H1 (cell line): Measurements from ENCODE around the gene WNT7A.

Experiments used
- CBX5 ChIP-seq: fragments of 300-800, 300-1000 bp; sonication (generic); IDR thresholded peaks from 2 replicates; pipeline ENCODE4 v1.7.1; 2016; ENCODE audit warnings: antibody characterized with exemption, low read length, low read depth
- CTCF ChIP-seq, 3 experiments: IDR thresholded peaks; 1 replicate in 2 of 3; 2 replicates in 1 of 3; pipeline versions ENCODE4 v1.5.1 to v1.6.1; 2011; ENCODE audit warnings: low read length in 3 of 3, mild to moderate bottlenecking in 3 of 3, inconsistent platforms in 2 of 3, low read depth in 1 of 3, moderate library complexity in 1 of 3; ENCODE audit not compliant: insufficient read depth in 1 of 3; ENCODE audit errors: control extremely low read depth in 1 of 3
- TF ChIP-seq, protein P1 (sequence below): IDR thresholded peaks from 2 replicates; pipeline ENCODE4 v1.6.1; 2012; ENCODE audit warnings: inconsistent platforms

DNA sequence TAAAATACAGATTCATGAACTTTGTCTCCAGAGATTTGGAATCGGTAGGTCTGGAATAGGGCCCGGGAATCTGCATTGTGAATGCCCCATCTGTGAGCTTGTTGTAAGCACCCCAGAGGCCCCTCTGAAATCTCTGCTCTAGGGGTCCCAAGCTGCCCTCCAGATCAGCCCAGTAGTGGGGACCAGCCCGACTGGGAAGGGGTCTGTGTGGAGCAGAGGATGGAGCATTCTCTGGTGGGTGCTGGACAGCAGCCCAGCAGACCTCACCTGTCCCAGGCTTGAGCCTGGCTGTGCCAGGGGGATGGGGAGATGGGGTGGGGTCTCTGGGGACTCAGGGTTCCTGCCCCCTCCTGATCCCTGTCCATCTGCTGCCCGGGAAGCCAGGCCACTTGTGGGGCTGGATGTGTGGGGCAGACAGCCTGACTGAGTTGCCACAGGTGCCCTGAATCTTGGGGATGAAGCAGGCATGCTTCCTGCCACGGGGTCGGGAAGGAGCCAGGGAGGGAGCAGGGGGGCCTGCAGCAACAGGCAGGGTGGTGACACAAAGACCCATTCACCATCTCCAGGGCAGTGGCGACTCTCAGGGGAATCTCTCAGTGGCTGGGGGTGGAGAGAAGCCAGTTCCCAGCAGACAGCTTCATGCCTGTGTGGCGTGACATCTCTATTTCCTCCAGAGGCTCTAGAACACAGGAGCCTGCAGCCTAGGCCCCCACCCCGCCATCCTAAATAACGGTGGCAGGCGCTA, 99.3 kb downstream of the WNT7A start:
- TF ChIP-seq CTCF (IDR thresholded peaks at IDR 0.05; ENCODE audit: control extremely low read depth in 1 of 3, insufficient read depth in 1 of 3, low read depth in 1 of 3, low read length in 3 of 3) (no peak), CBX5 (no peak)
- TF ChIP-seq, protein P1, sequence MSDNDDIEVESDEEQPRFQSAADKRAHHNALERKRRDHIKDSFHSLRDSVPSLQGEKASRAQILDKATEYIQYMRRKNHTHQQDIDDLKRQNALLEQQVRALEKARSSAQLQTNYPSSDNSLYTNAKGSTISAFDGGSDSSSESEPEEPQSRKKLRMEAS = no peak
